HepG2 (cell line): ENCODE measurements around the gene ZSWIM5. TPM values are rescaled to one million over a fixed set of nuclear protein-coding genes. Genes with fewer than 3 reads are reported as not detected.
"Not testable (repeated sequence)": the region's sequence is repeated elsewhere in the genome, so short reads cannot be mapped to it uniquely, and the experiment has no call there.

ENCODE experiments used
- ATAC-seq: fragments of 200-7000 bp; cut with Tn5 transposase; 3 replicates; pipeline ENCODE4 v1.9.1; 2020; ENCODE audit warnings: mild to moderate bottlenecking, moderate library complexity
- BruUV-seq: library from RNA; stranded (reverse); fragments of 400-500 nt; replicated peaks from 2 replicates; lab custom pipeline; 2021; lab: Mats Ljungman, UMichigan
- CTCF ChIA-PET: fragments of 300-600 bp; formaldehyde crosslinking; extraction: SDS; loops from one replicate; lab custom pipeline; 2021; ENCODE audit warnings: low total read pairs, inconsistent platforms, low intra/inter-chr PET ratio; lab: Yijun Ruan, JAX
- POLR2A ChIA-PET: fragments of 350-600 bp; sonication (Branson Sonifier 250); formaldehyde crosslinking; loops from one replicate; lab custom pipeline; 2020; ENCODE audit warnings: antibody characterized with exemption, inconsistent platforms; lab: Yijun Ruan, JAX
- DNase-seq: peaks from one replicate; pipeline ENCODE4 v3.0.0-alpha.2; 2015; ENCODE audit warnings: low spot score
- FAIRE-seq: peaks from 3 replicates; lab custom pipeline; 2011; peaks lifted over from hg19 to GRCh38; lab: Jason Lieb, UNC
- H2AFZ ChIP-seq: one replicate; pipeline ENCODE4 v1.6.1; 2011; ENCODE audit warnings: low read length, inconsistent platforms
- H3K27ac ChIP-seq: fragments of 300-600 bp; 3 replicates; pipeline ENCODE4 v1.8.0; 2011; ENCODE audit warnings: mixed run types, mild to moderate bottlenecking, mixed read lengths, low read length, inconsistent platforms; ENCODE audit not compliant: insufficient read depth; ENCODE audit errors: extremely low read length
- H3K27me3 ChIP-seq, 2 experiments: fragments of 200-600 bp in 1 of 2; 2 replicates in 1 of 2; 3 replicates in 1 of 2; pipeline versions ENCODE4 v1.6.0 to v1.8.0; 2011; ENCODE audit warnings: low read length in 2 of 2, mild to moderate bottlenecking in 2 of 2, moderate library complexity in 2 of 2, inconsistent platforms in 1 of 2; ENCODE audit not compliant: insufficient read depth in 2 of 2, control insufficient read depth in 1 of 2
- H3K36me3 ChIP-seq, 2 experiments: fragments of 200-600 bp in 1 of 2; replicated peaks in 1 of 2; 2 replicates in 1 of 2; 3 replicates in 1 of 2; pipeline versions ENCODE4 v1.5.1 to v1.8.0; 2011; ENCODE audit warnings: low read length in 2 of 2, inconsistent platforms in 1 of 2; ENCODE audit not compliant: insufficient read depth in 2 of 2, control insufficient read depth in 1 of 2
- H3K4me1 ChIP-seq: 2 replicates; pipeline ENCODE4 v1.5.1; 2012; ENCODE audit warnings: low read length, inconsistent platforms; ENCODE audit not compliant: insufficient read depth
- H3K4me2 ChIP-seq: 2 replicates; pipeline ENCODE4 v1.6.0; 2011; ENCODE audit warnings: low read depth, low read length, inconsistent platforms
- H3K4me3 ChIP-seq, 3 experiments: fragments of 200-600 bp in 1 of 3; sonication (generic), shearing (Covaris generic) in 1 of 3; replicated peaks in 1 of 3; 2 replicates each; pipeline ENCODE4 v1.5.1; 2011 to 2016; ENCODE audit warnings: low read length in 3 of 3, inconsistent platforms in 2 of 3, low read depth in 2 of 3, mild to moderate bottlenecking in 2 of 3, control low read depth in 1 of 3, mixed read lengths in 1 of 3; ENCODE audit not compliant: insufficient read depth in 1 of 3
- H3K79me2 ChIP-seq: one replicate; pipeline ENCODE4 v1.6.1; 2011; ENCODE audit warnings: low read length, inconsistent platforms; ENCODE audit not compliant: insufficient read depth
- H3K9ac ChIP-seq: 2 replicates; pipeline ENCODE4 v1.6.0; 2011; ENCODE audit warnings: mild to moderate bottlenecking, low read depth, low read length, inconsistent platforms; ENCODE audit not compliant: insufficient read depth
- H3K9me3 ChIP-seq: 2 replicates; pipeline ENCODE4 v1.5.1; 2012; ENCODE audit warnings: mild to moderate bottlenecking, low read length
- H4K20me1 ChIP-seq: 2 replicates; pipeline ENCODE4 v1.6.0; 2011; ENCODE audit warnings: inconsistent platforms, mild to moderate bottlenecking, low read length, moderate library complexity; ENCODE audit not compliant: insufficient read depth
- AKAP8 ChIP-seq: sonication (generic); formaldehyde crosslinking; IDR thresholded peaks from 2 replicates; pipeline ENCODE4 v1.5.1; 2020; ENCODE audit warnings: mild to moderate bottlenecking, missing genetic modification reagents
- RAD51 ChIP-seq: fragments of 450-650 bp; IDR thresholded peaks from 2 replicates; pipeline ENCODE4 v1.6.1; 2016; ENCODE audit warnings: borderline replicate concordance
- SATB2 ChIP-seq: sonication (generic); formaldehyde crosslinking; IDR thresholded peaks from 2 replicates; pipeline ENCODE4 v1.5.0; 2020; ENCODE audit warnings: missing genetic modification reagents
- TAF1 ChIP-seq: sonication (generic); formaldehyde crosslinking; IDR thresholded peaks from 2 replicates; pipeline ENCODE4 v1.4.0; 2020; ENCODE audit warnings: missing genetic modification reagents
- TP53 ChIP-seq: sonication (generic); formaldehyde crosslinking; conservative IDR thresholded peaks from 2 replicates; pipeline ENCODE4 v1.4.0; 2020; ENCODE audit warnings: missing genetic modification reagents
- ZBTB7A ChIP-seq: sonication (generic); formaldehyde crosslinking; IDR thresholded peaks from 2 replicates; pipeline ENCODE4 v1.8.0; 2022; ENCODE audit warnings: mild to moderate bottlenecking, missing genetic modification reagents
- ZNF234 ChIP-seq: sonication (generic); formaldehyde crosslinking; conservative IDR thresholded peaks from 2 replicates; pipeline ENCODE4 v1.5.1; 2020; ENCODE audit warnings: mild to moderate bottlenecking, missing genetic modification reagents
- ZNF292 ChIP-seq: sonication (generic); formaldehyde crosslinking; IDR thresholded peaks from 2 replicates; pipeline ENCODE4 v1.8.1; 2022; ENCODE audit warnings: mild to moderate bottlenecking, low read depth, missing genetic modification reagents, borderline replicate concordance
- ZNF33A ChIP-seq: sonication (generic); formaldehyde crosslinking; IDR thresholded peaks from 2 replicates; pipeline ENCODE4 v1.5.1; 2020; ENCODE audit warnings: missing genetic modification reagents, mild to moderate bottlenecking, moderate library complexity, borderline replicate concordance
- ZNF430 ChIP-seq: sonication (generic); formaldehyde crosslinking; IDR thresholded peaks from 2 replicates; pipeline ENCODE4 v1.9.0; 2021; ENCODE audit warnings: mild to moderate bottlenecking, missing genetic modification reagents
- WGBS: methylation state at CpG from one replicate; pipeline ENCODE4 v1.1.6; 2017; ENCODE audit warnings: low lambda C conversion rate; 5-methylcytosine and 5-hydroxymethylcytosine counted together
- in situ Hi-C: cut with HindIII; loops from 2 replicates; pipeline ENCODE4 v1.10.0; 2017; ENCODE audit warnings: low pct_unique_long_range_greater_than_20kb; ENCODE audit not compliant: extremely low pct_ligation_motif_present
- intact Hi-C: fragments of 100-400 bp; cut with micrococcal nuclease; formaldehyde crosslinking; loops from one replicate; pipeline ENCODE4 v1.10.0; 2022; ENCODE audit not compliant: unreplicated experiment
- polyA plus RNA-seq, 8 experiments: library from polyadenylated mRNA; depleted of rRNA in 3 of 8; stranded (reverse) in 7 of 8; unstranded in 1 of 8; fragments of >200 nt; fragmentation: Illumina TruSeq in 4 of 8; extraction: Trizol in 4 of 8; gene quantifications; 2 replicates each; pipeline versions ENCODE4 v1.2.1 to v1.2.3, GENCODE V29; 2011 to 2016; ENCODE audit warnings: low read depth in 4 of 8, missing spikeins in 1 of 8, mixed read lengths in 1 of 8; ENCODE audit not compliant: insufficient read depth in 1 of 8
- total RNA-seq, 5 experiments: library from RNA; depleted of rRNA; stranded (reverse); fragments of >200 nt; fragmentation: Illumina TruSeq; extraction: Trizol; gene quantifications; 2 replicates each; pipeline ENCODE4 v1.2.3, GENCODE V29; 2016; ENCODE audit warnings: low read depth in 1 of 5
- TF ChIP-seq, protein P1 (sequence below): sonication (generic); formaldehyde crosslinking; IDR thresholded peaks from 2 replicates; pipeline ENCODE4 v1.5.1; 2020; ENCODE audit warnings: mild to moderate bottlenecking, missing genetic modification reagents

The ZSWIM5 gene
- total and polyA plus RNA-seq, 2 of the 13 experiments (the other 11 are each of a cell fraction or from before 2014, with no cell fraction given) = 11.0 to 20.6 TPM

DNA sequence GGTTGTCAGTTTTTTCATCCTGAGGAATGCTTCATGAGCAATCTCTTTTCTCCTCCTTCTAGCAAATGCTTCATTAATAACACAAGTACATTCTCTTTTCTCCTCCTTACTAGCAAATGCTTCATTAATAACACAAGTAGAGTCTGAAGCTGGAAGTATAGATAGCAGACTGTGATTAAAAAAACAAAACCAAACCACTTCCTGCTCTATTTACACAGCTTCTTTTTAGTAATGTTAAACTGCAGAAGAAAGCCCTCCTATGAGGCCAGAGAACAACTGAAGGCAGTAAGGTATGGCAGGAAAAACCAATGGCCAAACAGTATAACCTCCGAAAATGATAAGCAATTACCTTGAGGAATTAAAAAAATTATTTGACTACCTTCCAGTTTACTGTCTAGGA lies 90.1 kb downstream of the ZSWIM5 start:
- peaks cover 12% of the 10 kb centered on the region for H3K79me2 ChIP-seq
- no peak for FAIRE-seq
- H4K20me1 ChIP-seq = no peaks in the 10 kb centered on the region
- ATAC-seq = no peak
- H3K9ac ChIP-seq = no peak overlapping the region
- intact Hi-C loops = no loop called here
- H3K27me3 ChIP-seq = no peaks in the 10 kb centered on the region
- TF ChIP-seq ZNF292 (CRISPR knock-in tag) (no peak), ZNF430 (no peak), AKAP8 (CRISPR knock-in tag) (no peak), ZBTB7A (CRISPR knock-in tag) (no peak), TP53 (CRISPR knock-in tag) (no peak), SATB2 (CRISPR knock-in tag) (no peak), TAF1 (no peak), RAD51 (no peak), ZNF33A (CRISPR knock-in tag) (no peak), ZNF234 (CRISPR knock-in tag) (no peak)
- TF ChIP-seq, protein P1, sequence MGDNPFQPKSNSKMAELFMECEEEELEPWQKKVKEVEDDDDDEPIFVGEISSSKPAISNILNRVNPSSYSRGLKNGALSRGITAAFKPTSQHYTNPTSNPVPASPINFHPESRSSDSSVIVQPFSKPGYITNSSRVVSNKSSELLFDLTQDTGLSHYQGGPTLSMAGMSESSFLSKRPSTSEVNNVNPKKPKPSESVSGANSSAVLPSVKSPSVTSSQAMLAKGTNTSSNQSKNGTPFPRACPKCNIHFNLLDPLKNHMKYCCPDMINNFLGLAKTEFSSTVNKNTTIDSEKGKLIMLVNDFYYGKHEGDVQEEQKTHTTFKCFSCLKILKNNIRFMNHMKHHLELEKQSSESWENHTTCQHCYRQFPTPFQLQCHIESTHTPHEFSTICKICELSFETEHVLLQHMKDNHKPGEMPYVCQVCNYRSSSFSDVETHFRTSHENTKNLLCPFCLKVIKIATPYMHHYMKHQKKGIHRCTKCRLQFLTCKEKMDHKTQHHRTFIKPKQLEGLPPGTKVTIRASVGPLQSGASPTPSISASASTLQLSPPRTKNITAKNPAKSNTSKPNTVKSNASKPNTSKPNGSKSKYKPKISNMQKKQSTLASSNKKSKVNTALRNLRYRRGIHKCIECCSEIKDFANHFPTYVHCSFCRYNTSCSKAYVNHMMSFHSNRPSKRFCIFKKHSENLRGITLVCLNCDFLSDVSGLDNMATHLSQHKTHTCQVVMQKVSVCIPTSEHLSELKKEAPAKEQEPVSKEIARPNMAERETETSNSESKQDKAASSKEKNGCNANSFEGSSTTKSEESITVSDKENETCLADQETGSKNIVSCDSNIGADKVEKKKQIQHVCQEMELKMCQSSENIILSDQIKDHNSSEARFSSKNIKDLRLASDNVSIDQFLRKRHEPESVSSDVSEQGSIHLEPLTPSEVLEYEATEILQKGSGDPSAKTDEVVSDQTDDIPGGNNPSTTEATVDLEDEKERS (CRISPR knock-in tag) = no peak
- peak overlapping the region; percentile 12 for H3K27ac ChIP-seq
- H3K4me1 ChIP-seq = peaks cover 20% of the 10 kb centered on the region
- 97% methylated on average over 1 of the region's 1 CpG for WGBS
- DNase-seq = no peak
- POLR2A ChIA-PET = no interaction called here
- H3K4me3 ChIP-seq = no peak overlapping the region
- H3K4me2 ChIP-seq = no peak overlapping the region
- H3K36me3 ChIP-seq = no peaks in the 10 kb centered on the region; a peak in 1 of 5 replicates
- H2AFZ ChIP-seq = no peak overlapping the region
- in situ Hi-C loops = no loop called here
- CTCF ChIA-PET = no interaction called here
- H3K9me3 ChIP-seq = peaks cover 6% of the 10 kb centered on the region; the same call in 1 of the 2 replicates
- BruUV-seq = no TSS peak

DNA sequence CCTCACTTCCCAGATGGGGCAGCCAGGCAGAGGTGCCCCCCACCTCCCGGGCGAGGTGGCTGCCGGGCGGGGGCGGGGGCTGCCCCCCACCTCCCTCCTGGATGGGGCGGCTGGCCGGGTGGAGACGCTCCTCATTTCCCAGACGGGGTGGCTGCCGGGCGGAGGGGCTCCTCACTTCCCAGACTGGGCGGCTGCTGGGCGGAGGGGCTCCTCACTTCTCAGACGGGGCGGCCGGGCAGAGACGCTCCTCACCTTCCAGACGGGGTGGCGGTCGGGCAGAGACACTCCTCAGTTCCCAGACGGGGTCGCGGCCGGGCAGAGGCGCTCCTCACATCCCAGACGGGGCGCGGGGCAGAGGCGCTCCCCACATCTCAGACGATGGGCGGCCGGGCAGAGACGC lies 91.2 kb downstream of the ZSWIM5 start:
- BruUV-seq, POLR2A ChIA-PET, H3K4me3 ChIP-seq, ATAC-seq, H4K20me1 ChIP-seq, in situ Hi-C loops, H3K79me2 ChIP-seq, H3K4me2 ChIP-seq, H3K27me3 ChIP-seq, DNase-seq, H2AFZ ChIP-seq, H3K27ac ChIP-seq, H3K9me3 ChIP-seq, H3K36me3 ChIP-seq, intact Hi-C loops, CTCF ChIA-PET, FAIRE-seq, H3K9ac ChIP-seq: not testable (repeated sequence)
- H3K4me1 ChIP-seq = peaks cover 31% of the 10 kb centered on the region
- whole genome bisulfite sequencing = over 99% methylated on average over 19 of the region's 33 CpGs
